HepG2 (cell line): ENCODE measurements around the gene LTV1. TPM values are rescaled to one million over a fixed set of nuclear protein-coding genes. Genes with fewer than 3 reads are reported as not detected.

ENCODE experiments used
- BRCA1 ChIP-seq: sonication (generic); formaldehyde crosslinking; IDR thresholded peaks from 2 replicates; pipeline ENCODE4 v1.4.0; 2020; ENCODE audit warnings: missing genetic modification reagents
- DPF2 ChIP-seq: sonication (generic); formaldehyde crosslinking; IDR thresholded peaks from 2 replicates; pipeline ENCODE4 v1.4.0; 2020; ENCODE audit warnings: mild to moderate bottlenecking, low read depth, missing genetic modification reagents, borderline replicate concordance
- IKZF1 ChIP-seq: fragments of 450-650 bp; IDR thresholded peaks from 2 replicates; pipeline ENCODE4 v1.7.1; 2016
- RELA ChIP-seq: sonication (generic); formaldehyde crosslinking; IDR thresholded peaks from 2 replicates; pipeline ENCODE4 v1.4.0; 2020; ENCODE audit warnings: missing genetic modification reagents
- SIX1 ChIP-seq: sonication (generic); formaldehyde crosslinking; IDR thresholded peaks from 2 replicates; pipeline ENCODE4 v1.4.0; 2020; ENCODE audit warnings: missing genetic modification reagents, borderline replicate concordance
- SRSF4 ChIP-seq: fragments of 200-400 bp; formaldehyde crosslinking; IDR thresholded peaks from one replicate; pipeline ENCODE4 v1.6.1; 2018; ENCODE audit warnings: mild to moderate bottlenecking, low read depth, low read length, moderate library complexity; ENCODE audit not compliant: poor library complexity, severe bottlenecking
- TAF1 ChIP-seq: sonication (generic); formaldehyde crosslinking; IDR thresholded peaks from 2 replicates; pipeline ENCODE4 v1.4.0; 2020; ENCODE audit warnings: missing genetic modification reagents
- THYN1 ChIP-seq: sonication (generic); formaldehyde crosslinking; IDR thresholded peaks from 2 replicates; pipeline ENCODE4 v1.8.1; 2023; ENCODE audit warnings: low read depth, mild to moderate bottlenecking, moderate library complexity, missing genetic modification reagents, borderline replicate concordance
- TRIM24 ChIP-seq: sonication (generic); formaldehyde crosslinking; IDR thresholded peaks from 2 replicates; pipeline ENCODE4 v1.8.0; 2022; ENCODE audit warnings: mild to moderate bottlenecking, missing genetic modification reagents
- ZEB1 ChIP-seq: IDR thresholded peaks from 2 replicates; pipeline ENCODE4 v1.6.1; 2012; ENCODE audit warnings: mild to moderate bottlenecking, low read depth, inconsistent platforms; ENCODE audit not compliant: insufficient replicate concordance
- ZFP36L1 ChIP-seq: sonication (generic); formaldehyde crosslinking; IDR thresholded peaks from 2 replicates; pipeline ENCODE4 v1.8.0; 2022; ENCODE audit warnings: mild to moderate bottlenecking, missing genetic modification reagents, moderate library complexity
- ZNF460 ChIP-seq: sonication (generic); formaldehyde crosslinking; IDR thresholded peaks from 2 replicates; pipeline ENCODE4 v1.5.1; 2020; ENCODE audit warnings: missing genetic modification reagents, mild to moderate bottlenecking, borderline replicate concordance
- ZNF773 ChIP-seq: sonication (generic); formaldehyde crosslinking; IDR thresholded peaks from 2 replicates; pipeline ENCODE4 v1.4.0; 2020; ENCODE audit warnings: missing genetic modification reagents, borderline replicate concordance
- polyA plus RNA-seq, 8 experiments: library from polyadenylated mRNA; depleted of rRNA in 3 of 8; stranded (reverse) in 7 of 8; unstranded in 1 of 8; fragments of >200 nt; fragmentation: Illumina TruSeq in 4 of 8; extraction: Trizol in 4 of 8; gene quantifications; 2 replicates each; pipeline versions ENCODE4 v1.2.1 to v1.2.3, GENCODE V29; 2011 to 2016; ENCODE audit warnings: low read depth in 4 of 8, missing spikeins in 1 of 8, mixed read lengths in 1 of 8; ENCODE audit not compliant: insufficient read depth in 1 of 8
- total RNA-seq, 5 experiments: library from RNA; depleted of rRNA; stranded (reverse); fragments of >200 nt; fragmentation: Illumina TruSeq; extraction: Trizol; gene quantifications; 2 replicates each; pipeline ENCODE4 v1.2.3, GENCODE V29; 2016; ENCODE audit warnings: low read depth in 1 of 5
- TF ChIP-seq, protein P1 (sequence below): sonication (generic); formaldehyde crosslinking; IDR thresholded peaks from 2 replicates; pipeline ENCODE4 v1.5.1; 2020; ENCODE audit warnings: mild to moderate bottlenecking, moderate library complexity, missing genetic modification reagents
- TF ChIP-seq, protein P2 (sequence below): IDR thresholded peaks from 2 replicates; pipeline ENCODE4 v1.6.1; 2016
- TF ChIP-seq, protein P3 (sequence below): IDR thresholded peaks from 2 replicates; pipeline ENCODE4 v1.6.1; 2012; ENCODE audit warnings: low read length, improper control_type of control experiment
- TF ChIP-seq, protein P4 (sequence below): sonication (generic); formaldehyde crosslinking; IDR thresholded peaks from 2 replicates; pipeline ENCODE4 v1.4.0; 2020; ENCODE audit warnings: mild to moderate bottlenecking, missing genetic modification reagents
- TF ChIP-seq, protein P5 (sequence below): sonication (generic); formaldehyde crosslinking; IDR thresholded peaks from 2 replicates; pipeline ENCODE4 v1.8.1; 2023; ENCODE audit warnings: mild to moderate bottlenecking, moderate library complexity, missing genetic modification reagents

LTV1 gene
- total and polyA plus RNA-seq, 2 of the 13 experiments (the other 11 are each of a cell fraction or from before 2014, with no cell fraction given): 21.1 to 85.8 TPM

DNA sequence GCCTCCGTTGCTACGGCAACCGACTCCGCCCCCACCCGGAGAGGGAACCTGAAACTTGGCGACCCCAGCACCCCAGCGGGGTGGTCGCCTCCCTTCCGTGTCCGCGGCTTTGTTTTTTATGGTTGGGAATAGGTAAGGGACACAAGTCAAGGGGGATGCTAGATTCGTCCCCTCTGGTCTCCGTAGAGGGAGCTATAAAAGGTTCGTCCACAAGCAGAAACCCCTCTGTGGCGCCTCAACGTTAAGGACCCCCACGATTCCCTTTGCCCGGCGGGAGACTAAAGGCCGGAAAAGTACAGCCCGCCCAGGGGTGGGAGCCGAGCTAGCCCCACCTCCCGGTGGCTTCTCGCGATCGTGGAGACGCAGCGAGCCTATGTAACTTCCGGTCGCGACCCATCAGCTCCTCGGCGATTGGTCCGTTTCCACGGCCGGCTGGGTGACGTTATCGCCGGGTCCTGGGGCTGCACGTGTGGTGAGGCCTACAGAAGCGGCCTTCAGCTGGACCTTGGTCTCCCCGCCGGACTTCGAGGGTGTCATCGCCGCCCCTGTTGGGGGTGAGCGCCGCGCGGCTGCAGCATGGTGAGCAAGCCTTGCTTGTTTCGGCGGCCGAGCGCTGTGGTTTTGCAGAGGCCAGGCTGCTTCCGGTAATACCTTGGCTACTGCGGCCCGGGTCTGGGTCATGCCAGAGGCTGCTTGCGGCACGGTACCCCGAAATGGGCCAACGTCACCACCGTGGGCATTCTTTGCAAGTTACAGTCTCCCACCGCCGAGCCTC is at the start of gene LTV1 (continued):
- TF ChIP-seq, protein P1, sequence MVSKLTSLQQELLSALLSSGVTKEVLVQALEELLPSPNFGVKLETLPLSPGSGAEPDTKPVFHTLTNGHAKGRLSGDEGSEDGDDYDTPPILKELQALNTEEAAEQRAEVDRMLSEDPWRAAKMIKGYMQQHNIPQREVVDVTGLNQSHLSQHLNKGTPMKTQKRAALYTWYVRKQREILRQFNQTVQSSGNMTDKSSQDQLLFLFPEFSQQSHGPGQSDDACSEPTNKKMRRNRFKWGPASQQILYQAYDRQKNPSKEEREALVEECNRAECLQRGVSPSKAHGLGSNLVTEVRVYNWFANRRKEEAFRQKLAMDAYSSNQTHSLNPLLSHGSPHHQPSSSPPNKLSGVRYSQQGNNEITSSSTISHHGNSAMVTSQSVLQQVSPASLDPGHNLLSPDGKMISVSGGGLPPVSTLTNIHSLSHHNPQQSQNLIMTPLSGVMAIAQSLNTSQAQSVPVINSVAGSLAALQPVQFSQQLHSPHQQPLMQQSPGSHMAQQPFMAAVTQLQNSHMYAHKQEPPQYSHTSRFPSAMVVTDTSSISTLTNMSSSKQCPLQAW (CRISPR knock-in tag): peak; percentile 96; the same call in 1 of the 2 replicates
- TF ChIP-seq THYN1 (CRISPR knock-in tag) (no peak), ZNF773 (CRISPR knock-in tag) (peak; percentile 97), TAF1 (CRISPR knock-in tag) (peak; percentile 94), RELA (CRISPR knock-in tag) (peak; percentile 80; the same call in 1 of the 2 replicates), ZFP36L1 (CRISPR knock-in tag) (peak; percentile 94; the same call in 1 of the 2 replicates), BRCA1 (peak; percentile 99), ZEB1 (no peak), SRSF4 (no peak), SIX1 (CRISPR knock-in tag) (peak; percentile 18), TRIM24 (CRISPR knock-in tag) (no peak), ZNF460 (CRISPR knock-in tag) (peak; percentile 9; the same call in 1 of the 2 replicates), DPF2 (CRISPR knock-in tag) (peak; percentile 50), IKZF1 (no peak)
- TF ChIP-seq, protein P2, sequence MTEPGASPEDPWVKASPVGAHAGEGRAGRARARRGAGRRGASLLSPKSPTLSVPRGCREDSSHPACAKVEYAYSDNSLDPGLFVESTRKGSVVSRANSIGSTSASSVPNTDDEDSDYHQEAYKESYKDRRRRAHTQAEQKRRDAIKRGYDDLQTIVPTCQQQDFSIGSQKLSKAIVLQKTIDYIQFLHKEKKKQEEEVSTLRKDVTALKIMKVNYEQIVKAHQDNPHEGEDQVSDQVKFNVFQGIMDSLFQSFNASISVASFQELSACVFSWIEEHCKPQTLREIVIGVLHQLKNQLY (CRISPR knock-in tag): peak; percentile 73
- TF ChIP-seq, protein P3, sequence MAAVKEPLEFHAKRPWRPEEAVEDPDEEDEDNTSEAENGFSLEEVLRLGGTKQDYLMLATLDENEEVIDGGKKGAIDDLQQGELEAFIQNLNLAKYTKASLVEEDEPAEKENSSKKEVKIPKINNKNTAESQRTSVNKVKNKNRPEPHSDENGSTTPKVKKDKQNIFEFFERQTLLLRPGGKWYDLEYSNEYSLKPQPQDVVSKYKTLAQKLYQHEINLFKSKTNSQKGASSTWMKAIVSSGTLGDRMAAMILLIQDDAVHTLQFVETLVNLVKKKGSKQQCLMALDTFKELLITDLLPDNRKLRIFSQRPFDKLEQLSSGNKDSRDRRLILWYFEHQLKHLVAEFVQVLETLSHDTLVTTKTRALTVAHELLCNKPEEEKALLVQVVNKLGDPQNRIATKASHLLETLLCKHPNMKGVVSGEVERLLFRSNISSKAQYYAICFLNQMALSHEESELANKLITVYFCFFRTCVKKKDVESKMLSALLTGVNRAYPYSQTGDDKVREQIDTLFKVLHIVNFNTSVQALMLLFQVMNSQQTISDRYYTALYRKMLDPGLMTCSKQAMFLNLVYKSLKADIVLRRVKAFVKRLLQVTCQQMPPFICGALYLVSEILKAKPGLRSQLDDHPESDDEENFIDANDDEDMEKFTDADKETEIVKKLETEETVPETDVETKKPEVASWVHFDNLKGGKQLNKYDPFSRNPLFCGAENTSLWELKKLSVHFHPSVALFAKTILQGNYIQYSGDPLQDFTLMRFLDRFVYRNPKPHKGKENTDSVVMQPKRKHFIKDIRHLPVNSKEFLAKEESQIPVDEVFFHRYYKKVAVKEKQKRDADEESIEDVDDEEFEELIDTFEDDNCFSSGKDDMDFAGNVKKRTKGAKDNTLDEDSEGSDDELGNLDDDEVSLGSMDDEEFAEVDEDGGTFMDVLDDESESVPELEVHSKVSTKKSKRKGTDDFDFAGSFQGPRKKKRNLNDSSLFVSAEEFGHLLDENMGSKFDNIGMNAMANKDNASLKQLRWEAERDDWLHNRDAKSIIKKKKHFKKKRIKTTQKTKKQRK: no peak
- TF ChIP-seq, protein P4, sequence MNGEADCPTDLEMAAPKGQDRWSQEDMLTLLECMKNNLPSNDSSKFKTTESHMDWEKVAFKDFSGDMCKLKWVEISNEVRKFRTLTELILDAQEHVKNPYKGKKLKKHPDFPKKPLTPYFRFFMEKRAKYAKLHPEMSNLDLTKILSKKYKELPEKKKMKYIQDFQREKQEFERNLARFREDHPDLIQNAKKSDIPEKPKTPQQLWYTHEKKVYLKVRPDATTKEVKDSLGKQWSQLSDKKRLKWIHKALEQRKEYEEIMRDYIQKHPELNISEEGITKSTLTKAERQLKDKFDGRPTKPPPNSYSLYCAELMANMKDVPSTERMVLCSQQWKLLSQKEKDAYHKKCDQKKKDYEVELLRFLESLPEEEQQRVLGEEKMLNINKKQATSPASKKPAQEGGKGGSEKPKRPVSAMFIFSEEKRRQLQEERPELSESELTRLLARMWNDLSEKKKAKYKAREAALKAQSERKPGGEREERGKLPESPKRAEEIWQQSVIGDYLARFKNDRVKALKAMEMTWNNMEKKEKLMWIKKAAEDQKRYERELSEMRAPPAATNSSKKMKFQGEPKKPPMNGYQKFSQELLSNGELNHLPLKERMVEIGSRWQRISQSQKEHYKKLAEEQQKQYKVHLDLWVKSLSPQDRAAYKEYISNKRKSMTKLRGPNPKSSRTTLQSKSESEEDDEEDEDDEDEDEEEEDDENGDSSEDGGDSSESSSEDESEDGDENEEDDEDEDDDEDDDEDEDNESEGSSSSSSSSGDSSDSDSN (CRISPR knock-in tag): peak; percentile 97
- TF ChIP-seq, protein P5, sequence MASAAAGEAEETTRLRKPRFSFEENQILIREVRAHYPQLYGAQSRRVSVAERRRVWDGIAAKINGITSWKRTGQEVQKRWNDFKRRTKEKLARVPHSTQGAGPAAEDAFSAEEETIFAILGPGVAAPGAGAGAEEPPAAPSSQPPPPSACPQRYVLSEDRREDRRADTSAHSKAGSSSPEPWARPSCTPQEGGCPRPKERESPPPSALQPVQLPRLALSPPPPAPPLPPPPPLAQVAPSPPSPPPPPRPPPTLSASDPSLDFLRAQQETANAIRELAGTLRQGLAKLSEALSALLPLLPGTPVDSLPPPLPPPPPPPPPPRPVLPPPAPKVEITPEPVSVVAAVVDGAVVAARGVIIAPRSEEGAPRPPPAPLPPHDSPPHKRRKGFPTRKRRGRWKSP: peak; percentile 82; the same call in 1 of the 2 replicates
